K562 (cell line): ENCODE measurements around the gene PRKAR2B. TPM values are rescaled to one million over a fixed set of nuclear protein-coding genes. Genes with fewer than 3 reads are reported as not detected.
A peak's percentile ranks its signal among the peaks of the same experiment; 100 is the strongest.

Source experiments
- CHD2 ChIP-seq: IDR thresholded peaks from 2 replicates; pipeline ENCODE4 v1.6.1; 2011; ENCODE audit warnings: low read depth, low read length
- ELF1 ChIP-seq: fragments of 200-800 bp; sonication (Bioruptor generic); IDR thresholded peaks from 2 replicates; pipeline ENCODE4 v1.6.1; 2016; ENCODE audit warnings: missing genetic modification characterization, missing compliant biosample characterization
- MAFK ChIP-seq: IDR thresholded peaks from 2 replicates; pipeline ENCODE4 v1.6.1; 2011; ENCODE audit warnings: low read length, improper control_type of control experiment
- SETDB1 ChIP-seq: IDR thresholded peaks from one replicate; pipeline ENCODE4 v1.6.1; 2012; ENCODE audit warnings: low read length, control low read depth, inconsistent platforms
- TRIM28 ChIP-seq: fragments of 450-650 bp; IDR thresholded peaks from 2 replicates; pipeline ENCODE4 v1.6.1; 2017
- ZNF239 ChIP-seq: fragments of 250-450 bp; sonication (Bioruptor Pico); IDR thresholded peaks from 2 replicates; pipeline ENCODE4 v1.4.0; 2020; ENCODE audit warnings: mild to moderate bottlenecking
- ZNF3 ChIP-seq: fragments of 250-450 bp; sonication (Bioruptor Pico); IDR thresholded peaks from 2 replicates; pipeline ENCODE4 v1.5.0; 2021; ENCODE audit warnings: mild to moderate bottlenecking, moderate library complexity
- polyA plus RNA-seq, 8 experiments: library from polyadenylated mRNA; depleted of rRNA in 4 of 8; stranded (reverse) in 5 of 8; unstranded in 3 of 8; fragments of >200 nt; fragmentation: Nextera tagmentation in 2 of 8; fragmentation: Illumina TruSeq in 1 of 8; extraction: Ambion mirVana in 2 of 8; extraction: Trizol in 1 of 8; gene quantifications; 2 replicates each; pipeline versions ENCODE4 v1.2.1 to v1.2.3, GENCODE V29; 2011 to 2014; ENCODE audit warnings: inconsistent platforms in 1 of 8, missing spikeins in 1 of 8
- total RNA-seq, 7 experiments: library from RNA; depleted of rRNA in 6 of 7; stranded (reverse); fragments of >200 nt in 6 of 7; fragmentation: Illumina TruSeq in 2 of 7; extraction: Trizol in 2 of 7; gene quantifications; 2 replicates each; pipeline versions ENCODE4 v1.2.1 to v1.2.3, GENCODE V29; 2011 to 2021; ENCODE audit warnings: low replicate concordance in 1 of 7
- TF ChIP-seq, protein P1 (sequence below): sonication (generic); formaldehyde crosslinking; IDR thresholded peaks from 2 replicates; pipeline ENCODE4 v1.8.0; 2023; ENCODE audit warnings: mild to moderate bottlenecking, missing genetic modification reagents
- TF ChIP-seq, protein P2 (sequence below): fragments of 250-450 bp; sonication (Bioruptor Pico); IDR thresholded peaks from 2 replicates; pipeline ENCODE4 v1.9.0; 2021; ENCODE audit warnings: mild to moderate bottlenecking
- TF ChIP-seq, protein P3 (sequence below): fragments of 200-800 bp; sonication (Bioruptor generic); IDR thresholded peaks from 2 replicates; pipeline ENCODE4 v1.6.1; 2016; ENCODE audit warnings: missing genetic modification characterization, missing compliant biosample characterization
- TF ChIP-seq, protein P4 (sequence below): fragments of 250-450 bp; sonication (Bioruptor Pico); IDR thresholded peaks from 2 replicates; pipeline ENCODE4 v1.5.1; 2021; ENCODE audit warnings: mild to moderate bottlenecking
- TF ChIP-seq, protein P5 (sequence below): sonication (generic); formaldehyde crosslinking; IDR thresholded peaks from 2 replicates; pipeline ENCODE4 v1.8.0; 2022; ENCODE audit warnings: mild to moderate bottlenecking, missing genetic modification reagents
- TF ChIP-seq, protein P6 (sequence below): sonication (generic); IDR thresholded peaks from 2 replicates; pipeline ENCODE4 v1.6.1; 2016

The PRKAR2B gene
- total and polyA plus RNA-seq, 9 of the 15 experiments (the other 6 are each of a cell fraction or from before 2014, with no cell fraction given) = 59.0 to 173 (median 129) TPM

DNA sequence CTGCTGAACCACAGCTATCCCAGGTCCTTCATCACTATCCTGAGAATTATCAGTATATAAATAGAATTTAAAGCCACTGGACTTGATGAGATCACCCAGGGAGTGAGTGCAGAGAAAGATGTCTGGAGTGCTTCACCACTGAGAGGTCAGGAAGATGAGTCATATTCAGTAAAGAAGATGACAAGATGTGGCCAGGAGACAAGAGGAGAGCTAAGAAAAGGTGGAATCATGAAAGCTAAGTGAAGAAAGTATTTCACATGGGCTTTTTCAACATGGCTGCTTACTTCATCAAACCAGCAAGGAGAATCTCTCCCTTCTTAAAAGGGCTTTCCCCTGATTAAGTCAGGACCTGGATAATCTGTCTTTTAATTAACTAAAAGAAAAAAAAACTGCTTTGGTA is 9.1 kb upstream of the PRKAR2B start (continued):
- TF ChIP-seq, protein P1, sequence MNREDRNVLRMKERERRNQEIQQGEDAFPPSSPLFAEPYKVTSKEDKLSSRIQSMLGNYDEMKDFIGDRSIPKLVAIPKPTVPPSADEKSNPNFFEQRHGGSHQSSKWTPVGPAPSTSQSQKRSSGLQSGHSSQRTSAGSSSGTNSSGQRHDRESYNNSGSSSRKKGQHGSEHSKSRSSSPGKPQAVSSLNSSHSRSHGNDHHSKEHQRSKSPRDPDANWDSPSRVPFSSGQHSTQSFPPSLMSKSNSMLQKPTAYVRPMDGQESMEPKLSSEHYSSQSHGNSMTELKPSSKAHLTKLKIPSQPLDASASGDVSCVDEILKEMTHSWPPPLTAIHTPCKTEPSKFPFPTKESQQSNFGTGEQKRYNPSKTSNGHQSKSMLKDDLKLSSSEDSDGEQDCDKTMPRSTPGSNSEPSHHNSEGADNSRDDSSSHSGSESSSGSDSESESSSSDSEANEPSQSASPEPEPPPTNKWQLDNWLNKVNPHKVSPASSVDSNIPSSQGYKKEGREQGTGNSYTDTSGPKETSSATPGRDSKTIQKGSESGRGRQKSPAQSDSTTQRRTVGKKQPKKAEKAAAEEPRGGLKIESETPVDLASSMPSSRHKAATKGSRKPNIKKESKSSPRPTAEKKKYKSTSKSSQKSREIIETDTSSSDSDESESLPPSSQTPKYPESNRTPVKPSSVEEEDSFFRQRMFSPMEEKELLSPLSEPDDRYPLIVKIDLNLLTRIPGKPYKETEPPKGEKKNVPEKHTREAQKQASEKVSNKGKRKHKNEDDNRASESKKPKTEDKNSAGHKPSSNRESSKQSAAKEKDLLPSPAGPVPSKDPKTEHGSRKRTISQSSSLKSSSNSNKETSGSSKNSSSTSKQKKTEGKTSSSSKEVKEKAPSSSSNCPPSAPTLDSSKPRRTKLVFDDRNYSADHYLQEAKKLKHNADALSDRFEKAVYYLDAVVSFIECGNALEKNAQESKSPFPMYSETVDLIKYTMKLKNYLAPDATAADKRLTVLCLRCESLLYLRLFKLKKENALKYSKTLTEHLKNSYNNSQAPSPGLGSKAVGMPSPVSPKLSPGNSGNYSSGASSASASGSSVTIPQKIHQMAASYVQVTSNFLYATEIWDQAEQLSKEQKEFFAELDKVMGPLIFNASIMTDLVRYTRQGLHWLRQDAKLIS = no peak
- TF ChIP-seq SETDB1 = no peak
- no peak for TF ChIP-seq CHD2
- TF ChIP-seq, protein P2, sequence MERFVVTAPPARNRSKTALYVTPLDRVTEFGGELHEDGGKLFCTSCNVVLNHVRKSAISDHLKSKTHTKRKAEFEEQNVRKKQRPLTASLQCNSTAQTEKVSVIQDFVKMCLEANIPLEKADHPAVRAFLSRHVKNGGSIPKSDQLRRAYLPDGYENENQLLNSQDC (CRISPR knock-in tag) = no peak
- TF ChIP-seq, protein P3, sequence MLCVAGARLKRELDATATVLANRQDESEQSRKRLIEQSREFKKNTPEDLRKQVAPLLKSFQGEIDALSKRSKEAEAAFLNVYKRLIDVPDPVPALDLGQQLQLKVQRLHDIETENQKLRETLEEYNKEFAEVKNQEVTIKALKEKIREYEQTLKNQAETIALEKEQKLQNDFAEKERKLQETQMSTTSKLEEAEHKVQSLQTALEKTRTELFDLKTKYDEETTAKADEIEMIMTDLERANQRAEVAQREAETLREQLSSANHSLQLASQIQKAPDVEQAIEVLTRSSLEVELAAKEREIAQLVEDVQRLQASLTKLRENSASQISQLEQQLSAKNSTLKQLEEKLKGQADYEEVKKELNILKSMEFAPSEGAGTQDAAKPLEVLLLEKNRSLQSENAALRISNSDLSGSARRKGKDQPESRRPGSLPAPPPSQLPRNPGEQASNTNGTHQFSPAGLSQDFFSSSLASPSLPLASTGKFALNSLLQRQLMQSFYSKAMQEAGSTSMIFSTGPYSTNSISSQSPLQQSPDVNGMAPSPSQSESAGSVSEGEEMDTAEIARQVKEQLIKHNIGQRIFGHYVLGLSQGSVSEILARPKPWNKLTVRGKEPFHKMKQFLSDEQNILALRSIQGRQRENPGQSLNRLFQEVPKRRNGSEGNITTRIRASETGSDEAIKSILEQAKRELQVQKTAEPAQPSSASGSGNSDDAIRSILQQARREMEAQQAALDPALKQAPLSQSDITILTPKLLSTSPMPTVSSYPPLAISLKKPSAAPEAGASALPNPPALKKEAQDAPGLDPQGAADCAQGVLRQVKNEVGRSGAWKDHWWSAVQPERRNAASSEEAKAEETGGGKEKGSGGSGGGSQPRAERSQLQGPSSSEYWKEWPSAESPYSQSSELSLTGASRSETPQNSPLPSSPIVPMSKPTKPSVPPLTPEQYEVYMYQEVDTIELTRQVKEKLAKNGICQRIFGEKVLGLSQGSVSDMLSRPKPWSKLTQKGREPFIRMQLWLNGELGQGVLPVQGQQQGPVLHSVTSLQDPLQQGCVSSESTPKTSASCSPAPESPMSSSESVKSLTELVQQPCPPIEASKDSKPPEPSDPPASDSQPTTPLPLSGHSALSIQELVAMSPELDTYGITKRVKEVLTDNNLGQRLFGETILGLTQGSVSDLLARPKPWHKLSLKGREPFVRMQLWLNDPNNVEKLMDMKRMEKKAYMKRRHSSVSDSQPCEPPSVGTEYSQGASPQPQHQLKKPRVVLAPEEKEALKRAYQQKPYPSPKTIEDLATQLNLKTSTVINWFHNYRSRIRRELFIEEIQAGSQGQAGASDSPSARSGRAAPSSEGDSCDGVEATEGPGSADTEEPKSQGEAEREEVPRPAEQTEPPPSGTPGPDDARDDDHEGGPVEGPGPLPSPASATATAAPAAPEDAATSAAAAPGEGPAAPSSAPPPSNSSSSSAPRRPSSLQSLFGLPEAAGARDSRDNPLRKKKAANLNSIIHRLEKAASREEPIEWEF (CRISPR knock-in tag) = no peak
- TF ChIP-seq ZNF239 (CRISPR knock-in tag) = no peak
- TF ChIP-seq, protein P4, sequence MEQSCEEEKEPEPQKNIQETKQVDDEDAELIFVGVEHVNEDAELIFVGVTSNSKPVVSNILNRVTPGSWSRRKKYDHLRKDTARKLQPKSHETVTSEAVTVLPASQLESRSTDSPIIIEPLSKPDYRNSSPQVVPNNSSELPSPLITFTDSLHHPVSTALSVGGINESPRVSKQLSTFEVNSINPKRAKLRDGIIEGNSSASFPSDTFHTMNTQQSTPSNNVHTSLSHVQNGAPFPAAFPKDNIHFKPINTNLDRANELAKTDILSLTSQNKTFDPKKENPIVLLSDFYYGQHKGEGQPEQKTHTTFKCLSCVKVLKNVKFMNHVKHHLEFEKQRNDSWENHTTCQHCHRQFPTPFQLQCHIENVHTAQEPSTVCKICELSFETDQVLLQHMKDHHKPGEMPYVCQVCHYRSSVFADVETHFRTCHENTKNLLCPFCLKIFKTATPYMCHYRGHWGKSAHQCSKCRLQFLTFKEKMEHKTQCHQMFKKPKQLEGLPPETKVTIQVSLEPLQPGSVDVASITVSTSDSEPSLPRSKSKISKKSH (CRISPR knock-in tag) = no peak
- TF ChIP-seq, protein P5, sequence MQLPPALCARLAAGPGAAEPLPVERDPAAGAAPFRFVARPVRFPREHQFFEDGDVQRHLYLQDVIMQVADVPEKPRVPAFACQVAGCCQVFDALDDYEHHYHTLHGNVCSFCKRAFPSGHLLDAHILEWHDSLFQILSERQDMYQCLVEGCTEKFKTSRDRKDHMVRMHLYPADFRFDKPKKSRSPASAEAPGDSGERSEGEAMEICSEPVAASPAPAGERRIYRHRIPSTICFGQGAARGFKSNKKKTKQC (CRISPR knock-in tag) = no peak
- TF ChIP-seq, protein P6, sequence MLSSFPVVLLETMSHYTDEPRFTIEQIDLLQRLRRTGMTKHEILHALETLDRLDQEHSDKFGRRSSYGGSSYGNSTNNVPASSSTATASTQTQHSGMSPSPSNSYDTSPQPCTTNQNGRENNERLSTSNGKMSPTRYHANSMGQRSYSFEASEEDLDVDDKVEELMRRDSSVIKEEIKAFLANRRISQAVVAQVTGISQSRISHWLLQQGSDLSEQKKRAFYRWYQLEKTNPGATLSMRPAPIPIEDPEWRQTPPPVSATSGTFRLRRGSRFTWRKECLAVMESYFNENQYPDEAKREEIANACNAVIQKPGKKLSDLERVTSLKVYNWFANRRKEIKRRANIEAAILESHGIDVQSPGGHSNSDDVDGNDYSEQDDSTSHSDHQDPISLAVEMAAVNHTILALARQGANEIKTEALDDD = peak; percentile 68; the same call in 1 of the 2 replicates
- TF ChIP-seq MAFK = no peak
- TF ChIP-seq ZNF3 (CRISPR knock-in tag) = no peak
- no peak for TF ChIP-seq TRIM28
- TF ChIP-seq ELF1 = no peak
